SK-N-MC (cell line): ENCODE measurements around the gene SESTD1.
"Not testable (repeated sequence)": the region's sequence is repeated elsewhere in the genome, so short reads cannot be mapped to it uniquely, and the experiment has no call there.

Experiments
- DNase-seq: peaks from one replicate; pipeline ENCODE4 v3.0.0-alpha.2; 2011; ENCODE audit warnings: low read depth, low spot score
- H3K27ac ChIP-seq: fragments of 200-600 bp; sonication (generic); 2 replicates; pipeline ENCODE4 v1.5.1; 2016; ENCODE audit warnings: mixed run types
- H3K36me3 ChIP-seq: fragments of 200-600 bp; sonication (generic); 2 replicates; pipeline ENCODE4 v1.6.1; 2017; ENCODE audit warnings: antibody characterized with exemption, low read length, mixed read lengths; ENCODE audit not compliant: insufficient read depth
- H3K4me3 ChIP-seq: fragments of 200-600 bp; sonication (generic); 2 replicates; pipeline ENCODE4 v1.5.1; 2016
- H3K9ac ChIP-seq: fragments of 200-600 bp; sonication (generic); 2 replicates; pipeline ENCODE4 v1.8.0; 2017; ENCODE audit warnings: mixed run types, mixed read lengths; ENCODE audit not compliant: insufficient read length
- H3K9me3 ChIP-seq: fragments of 200-600 bp; sonication (generic); 2 replicates; pipeline ENCODE4 v1.6.1; 2017; ENCODE audit warnings: low read depth, mild to moderate bottlenecking, antibody characterized with exemption, low read length, moderate library complexity, mixed read lengths
- EZH2 ChIP-seq: fragments of 200-600 bp; sonication (generic); IDR thresholded peaks from one replicate; pipeline ENCODE4 v1.6.1; 2017; ENCODE audit warnings: antibody characterized with exemption
- FOXP2 ChIP-seq: optimal IDR thresholded peaks from 2 replicates; pipeline ENCODE3; 2011; ENCODE audit warnings: mild to moderate bottlenecking, moderate library complexity; ENCODE audit not compliant: insufficient read depth; ENCODE audit errors: extremely low read length, control extremely low read depth
- POLR2AphosphoS5 ChIP-seq: IDR thresholded peaks from 2 replicates; pipeline ENCODE4 v1.6.1; 2012; ENCODE audit warnings: mild to moderate bottlenecking, low read depth, low read length, borderline replicate concordance

SESTD1 gene

GRCh38 chr2:179072527-179072926 is 192.1 kb downstream of the SESTD1 start:
- Histone ChIP-seq H3K36me3 (no peaks in the 10 kb centered on the region), H3K27ac (no peak overlapping the region), H3K9me3 (no peaks in the 10 kb centered on the region), H3K9ac (no peak overlapping the region), H3K4me3 (no peak overlapping the region)
- TF ChIP-seq POLR2AphosphoS5 (no peak), FOXP2 (no peak), EZH2 (no peak)
- DNase-seq: no peak

GRCh38 chr2:179071810-179072355 is 192.7 kb downstream of the SESTD1 start:
- Histone ChIP-seq H3K9ac (no peak overlapping the region), H3K36me3 (no peaks in the 10 kb centered on the region), H3K9me3 (no peaks in the 10 kb centered on the region), H3K4me3 (no peak overlapping the region), H3K27ac (no peak overlapping the region)
- no peak for TF ChIP-seq FOXP2
- no peak for TF ChIP-seq POLR2AphosphoS5
- TF ChIP-seq EZH2: no peak
- DNase-seq: no peak

GRCh38 chr2:179070895-179071294 is 193.7 kb downstream of the SESTD1 start:
- H3K9me3 ChIP-seq: no peaks in the 10 kb centered on the region
- no peaks in the 10 kb centered on the region for H3K36me3 ChIP-seq
- TF ChIP-seq POLR2AphosphoS5 (no peak), FOXP2 (no peak), EZH2 (no peak)
- no peak for DNase-seq
- no peak overlapping the region for H3K9ac ChIP-seq
- no peak overlapping the region for H3K4me3 ChIP-seq
- H3K27ac ChIP-seq: no peak overlapping the region

- no peak for TF ChIP-seq EZH2
- no peak overlapping the region for H3K27ac ChIP-seq
- no peak overlapping the region for H3K4me3 ChIP-seq
- no peak for DNase-seq
- H3K36me3 ChIP-seq: no peaks in the 10 kb centered on the region
- no peak overlapping the region for H3K9ac ChIP-seq
- no peaks in the 10 kb centered on the region for H3K9me3 ChIP-seq
These were observed 194.9 kb downstream of the SESTD1 start for GRCh38 chr2:179069685-179070084.

GRCh38 chr2:179068991-179069643 is 195.5 kb downstream of the SESTD1 start:
- TF ChIP-seq POLR2AphosphoS5 (no peak), EZH2 (no peak), FOXP2 (no peak)

GRCh38 chr2:179059026-179059700 is 205.5 kb downstream of the SESTD1 start:
- Histone ChIP-seq H3K9me3 (no peaks in the 10 kb centered on the region), H3K27ac (no peak overlapping the region), H3K4me3 (no peak overlapping the region), H3K36me3 (no peaks in the 10 kb centered on the region), H3K9ac (no peak overlapping the region)
- no peak for TF ChIP-seq POLR2AphosphoS5
- TF ChIP-seq EZH2: no peak
- TF ChIP-seq FOXP2: no peak
- no peak for DNase-seq

More at GRCh38 chr2:179068991-179069643, 195.5 kb downstream of the SESTD1 start:
- DNase-seq: no peak
- H3K27ac ChIP-seq: no peak overlapping the region
- H3K9me3 ChIP-seq: no peaks in the 10 kb centered on the region
- no peak overlapping the region for H3K4me3 ChIP-seq
- no peak overlapping the region for H3K9ac ChIP-seq
- no peaks in the 10 kb centered on the region for H3K36me3 ChIP-seq

- H3K4me3 ChIP-seq: no peak overlapping the region
These were observed 206.9 kb downstream of the SESTD1 start for GRCh38 chr2:179057737-179058136.

GRCh38 chr2:179053568-179053967 is 211.1 kb downstream of the SESTD1 start:
- not testable (repeated sequence) for H3K27ac ChIP-seq, H3K36me3 ChIP-seq, H3K4me3 ChIP-seq, H3K9me3 ChIP-seq, H3K9ac ChIP-seq, DNase-seq

More at GRCh38 chr2:179057737-179058136, 206.9 kb downstream of the SESTD1 start:
- no peak for DNase-seq
- Histone ChIP-seq H3K36me3 (no peaks in the 10 kb centered on the region), H3K9me3 (no peaks in the 10 kb centered on the region), H3K27ac (no peak overlapping the region), H3K9ac (no peak overlapping the region)
- TF ChIP-seq POLR2AphosphoS5: no peak
- no peak for TF ChIP-seq FOXP2
- no peak for TF ChIP-seq EZH2
